ENCODE data around the gene SLC28A1. TPM values are rescaled to one million over a fixed set of nuclear protein-coding genes. Genes with fewer than 3 reads are reported as not detected.

SLC28A1 gene
- total RNA-seq, 4 donors from 2014 or later = not detected

- no peak for TF ChIP-seq CTCF (IDR thresholded peaks at IDR 0.05; ENCODE audit: low read depth)
Measured at GRCh38 chr15:84894736-84895425, 10.4 kb downstream of the SLC28A1 start.

- no peak for TF ChIP-seq CTCF (IDR thresholded peaks at IDR 0.05; ENCODE audit: low read depth)
Measured at GRCh38 chr15:84898761-84899160, 14.3 kb downstream of the SLC28A1 start.

- no peak for TF ChIP-seq CTCF (IDR thresholded peaks at IDR 0.05; ENCODE audit: low read depth)
Measured at GRCh38 chr15:84899750-84900149, 15.3 kb downstream of the SLC28A1 start.

GRCh38 chr15:84901540-84901939 lies 17.1 kb downstream of the SLC28A1 start:
- TF ChIP-seq CTCF (IDR thresholded peaks at IDR 0.05; ENCODE audit: low read depth) = no peak

- no peak for TF ChIP-seq CTCF (IDR thresholded peaks at IDR 0.05; ENCODE audit: low read depth)
Measured at GRCh38 chr15:84903751-84904150, 19.3 kb downstream of the SLC28A1 start.

GRCh38 chr15:84904419-84904818 lies 20.0 kb downstream of the SLC28A1 start:
- TF ChIP-seq CTCF (IDR thresholded peaks at IDR 0.05; ENCODE audit: low read depth) = no peak

- no peak for TF ChIP-seq CTCF (IDR thresholded peaks at IDR 0.05; ENCODE audit: low read depth)
Measured at GRCh38 chr15:84905016-84905916, 20.8 kb downstream of the SLC28A1 start.
